ENCODE data around the gene TPM2. TPM values are rescaled to one million over a fixed set of nuclear protein-coding genes. Genes with fewer than 3 reads are reported as not detected.

The TPM2 gene
- total and polyA plus RNA-seq, 2 donors (not counting 1 experiment from before 2014, with no cell fraction given): 2.4 to 6.3 TPM

GRCh38 chr9:35684921-35685320, 4.8 kb downstream of the TPM2 start:
- H3K27me3 ChIP-seq (replicated peaks in 1 of 4; ENCODE audit: control extremely low read depth in 1 of 4, control insufficient read depth in 3 of 4, insufficient read depth in 4 of 4, low read length in 3 of 4): no peaks in the 10 kb centered on the region
- no peaks in the 10 kb centered on the region for H3K36me3 ChIP-seq (replicated peaks in 1 of 2; ENCODE audit: control extremely low read depth in 1 of 2, control insufficient read depth in 1 of 2, extremely low read depth in 1 of 2, insufficient read depth in 2 of 2, low read length in 1 of 2)
- no peak overlapping the region for H3K9ac ChIP-seq (ENCODE audit: low read length)
- Mint-ChIP-seq H3K4me3 (no peak overlapping the region), H3K4me1 (peaks cover 20% of the 10 kb centered on the region), H3K27ac (no peak overlapping the region), H3K27me3 (no peaks in the 10 kb centered on the region), H3K9me3 (ENCODE audit: insufficient read depth) (no peaks in the 10 kb centered on the region)
- H2AFZ ChIP-seq (ENCODE audit: insufficient read depth, low read depth, low read length, poor library complexity, severe bottlenecking): no peak overlapping the region
- ChIA-PET CTCF (interaction anchor here (7.6 kb wide), 1 partner anchor 10 kb away, joined by 82 read pairs; no protein-coding TSS in a partner anchor), POLR2A (interaction anchor here (0.6 kb wide), 1 partner anchor 31 kb away, joined by 6 read pairs; no protein-coding TSS in a partner anchor)
- no peak overlapping the region for H3K27ac ChIP-seq (ENCODE audit: low read length in 2 of 2)
- peaks cover 12 to 24% of the 10 kb centered on the region in 2 donors for H3K4me1 ChIP-seq (ENCODE audit: control insufficient read depth in 2 of 2, insufficient read depth in 2 of 2, low read length in 2 of 2)
- intact Hi-C loops (cut with micrococcal nuclease): no loop called here
- no peaks in the 10 kb centered on the region for H3K9me3 ChIP-seq (ENCODE audit: control extremely low read depth in 1 of 3, control insufficient read depth in 2 of 3, insufficient read depth in 1 of 3, low read length in 2 of 3)
- 97% methylated on average over 6 of the region's 10 CpGs for WGBS (ENCODE audit: insufficient coverage)
- H3K4me2 ChIP-seq (replicated peaks; ENCODE audit: low read depth, low read length, poor library complexity, severe bottlenecking): no peak overlapping the region
- H4K20me1 ChIP-seq (ENCODE audit: control insufficient read depth, insufficient read depth, low read length, poor library complexity, severe bottlenecking): no peaks in the 10 kb centered on the region
- DNase-seq (no peak), ATAC-seq (ENCODE audit: low read depth) (no peak)
- TF ChIP-seq CTCF (IDR thresholded peaks at IDR 0.05) (no peak), EZH2 (IDR thresholded peaks at IDR 0.05; ENCODE audit: borderline replicate concordance, insufficient read depth, low read depth, low read length, poor library complexity, severe bottlenecking) (no peak)
- no peak overlapping the region for H3K4me3 ChIP-seq (ENCODE audit: control extremely low read depth in 1 of 5, extremely low read depth in 1 of 5, insufficient read depth in 1 of 5, low read depth in 2 of 5, low read length in 4 of 5)
- H3K79me2 ChIP-seq (ENCODE audit: control insufficient read depth, insufficient read depth, low read length): no peaks in the 10 kb centered on the region

GRCh38 chr9:35683323-35683722, 6.4 kb downstream of the TPM2 start:
- Mint-ChIP-seq H3K9me3 (ENCODE audit: insufficient read depth) (no peaks in the 10 kb centered on the region), H3K4me1 (peaks cover 18% of the 10 kb centered on the region), H3K4me3 (no peak overlapping the region), H3K27me3 (no peaks in the 10 kb centered on the region), H3K27ac (peak overlapping the region; percentile 12)
- no peaks in the 10 kb centered on the region for H3K79me2 ChIP-seq (ENCODE audit: control insufficient read depth, insufficient read depth, low read length)
- no peaks in the 10 kb centered on the region for H3K9me3 ChIP-seq (ENCODE audit: control extremely low read depth in 1 of 3, control insufficient read depth in 2 of 3, insufficient read depth in 1 of 3, low read length in 2 of 3)
- no peak overlapping the region for H3K4me3 ChIP-seq (ENCODE audit: control extremely low read depth in 1 of 5, extremely low read depth in 1 of 5, insufficient read depth in 1 of 5, low read depth in 2 of 5, low read length in 4 of 5)
- 40% methylated on average over 1 of the region's 2 CpGs for WGBS (ENCODE audit: insufficient coverage)
- H3K27ac ChIP-seq (ENCODE audit: low read length in 2 of 2): no peak overlapping the region
- ChIA-PET POLR2A (no interaction called here), CTCF (interaction anchor here (7.6 kb wide), 1 partner anchor 12 kb away, joined by 82 read pairs; no protein-coding TSS in a partner anchor)
- ATAC-seq (ENCODE audit: low read depth) (no peak), DNase-seq (no peak)
- no peak for TF ChIP-seq CTCF (IDR thresholded peaks at IDR 0.05)
- no peak for TF ChIP-seq EZH2 (IDR thresholded peaks at IDR 0.05; ENCODE audit: borderline replicate concordance, insufficient read depth, low read depth, low read length, poor library complexity, severe bottlenecking)
- no peak overlapping the region for H3K4me2 ChIP-seq (replicated peaks; ENCODE audit: low read depth, low read length, poor library complexity, severe bottlenecking)
- H3K4me1 ChIP-seq (ENCODE audit: control insufficient read depth in 2 of 2, insufficient read depth in 2 of 2, low read length in 2 of 2): peaks cover 14 to 20% of the 10 kb centered on the region in 2 donors
- no peaks in the 10 kb centered on the region for H4K20me1 ChIP-seq (ENCODE audit: control insufficient read depth, insufficient read depth, low read length, poor library complexity, severe bottlenecking)
- no peak overlapping the region for H2AFZ ChIP-seq (ENCODE audit: insufficient read depth, low read depth, low read length, poor library complexity, severe bottlenecking)
- intact Hi-C loops (cut with micrococcal nuclease): no loop called here
- no peaks in the 10 kb centered on the region for H3K27me3 ChIP-seq (replicated peaks in 1 of 4; ENCODE audit: control extremely low read depth in 1 of 4, control insufficient read depth in 3 of 4, insufficient read depth in 4 of 4, low read length in 3 of 4)
- H3K36me3 ChIP-seq (replicated peaks in 1 of 2; ENCODE audit: control extremely low read depth in 1 of 2, control insufficient read depth in 1 of 2, extremely low read depth in 1 of 2, insufficient read depth in 2 of 2, low read length in 1 of 2): no peaks in the 10 kb centered on the region
- H3K9ac ChIP-seq (ENCODE audit: low read length): no peak overlapping the region
